H9 (cell line): ENCODE data around the gene ACOX3. TPM values are rescaled to one million over a fixed set of nuclear protein-coding genes. Genes with fewer than 3 reads are reported as not detected.

ENCODE experiments used
- DNase-seq: peaks from one replicate; pipeline ENCODE4 v3.0.0-alpha.2; 2017
- H2AFZ ChIP-seq: one replicate; pipeline ENCODE4 v1.6.1; 2013; ENCODE audit warnings: mild to moderate bottlenecking, low read length, control low read depth, moderate library complexity
- H2AK5ac ChIP-seq: 2 replicates; pipeline ENCODE4 v1.6.1; 2013; ENCODE audit warnings: low read length, control low read depth, mixed read lengths; ENCODE audit not compliant: insufficient read length
- H2BK120ac ChIP-seq: one replicate; pipeline ENCODE4 v1.6.1; 2013; ENCODE audit warnings: low read depth, mild to moderate bottlenecking, low read length, control low read depth, inconsistent platforms; ENCODE audit not compliant: poor library complexity, severe bottlenecking
- H2BK12ac ChIP-seq: 2 replicates; pipeline ENCODE4 v1.6.1; 2013; ENCODE audit warnings: low read length, control low read depth, mixed read lengths, low read depth; ENCODE audit not compliant: insufficient read length
- H2BK15ac ChIP-seq: 2 replicates; pipeline ENCODE4 v1.6.1; 2013; ENCODE audit warnings: low read depth, low read length, control low read depth
- H2BK20ac ChIP-seq: one replicate; pipeline ENCODE4 v1.6.1; 2013; ENCODE audit warnings: low read depth, mild to moderate bottlenecking, low read length, control low read depth, inconsistent platforms; ENCODE audit not compliant: poor library complexity, severe bottlenecking
- H2BK5ac ChIP-seq: 2 replicates; pipeline ENCODE4 v1.6.1; 2013; ENCODE audit warnings: low read length, control low read depth, mixed read lengths; ENCODE audit not compliant: insufficient read length
- H3K14ac ChIP-seq: 2 replicates; pipeline ENCODE4 v1.6.1; 2013; ENCODE audit warnings: low read length, control low read depth; ENCODE audit not compliant: insufficient read depth
- H3K18ac ChIP-seq: 2 replicates; pipeline ENCODE4 v1.6.1; 2013; ENCODE audit warnings: low read depth, mild to moderate bottlenecking, mixed read lengths, low read length, control low read depth; ENCODE audit not compliant: insufficient read length
- H3K23ac ChIP-seq: 2 replicates; pipeline ENCODE4 v1.6.1; 2013; ENCODE audit warnings: low read length, control low read depth, mixed read lengths, low read depth; ENCODE audit not compliant: insufficient read length
- H3K23me2 ChIP-seq: 2 replicates; pipeline ENCODE4 v1.6.1; 2013; ENCODE audit warnings: low read depth, mild to moderate bottlenecking, mixed read lengths, low read length, control low read depth; ENCODE audit not compliant: insufficient read length, poor library complexity, severe bottlenecking
- H3K27ac ChIP-seq: 2 replicates; pipeline ENCODE4 v1.5.1; 2013; ENCODE audit warnings: low read length, control low read depth, mixed read lengths, low read depth; ENCODE audit not compliant: insufficient read length
- H3K27me3 ChIP-seq: 2 replicates; pipeline ENCODE4 v1.6.1; 2013; ENCODE audit warnings: low read length, control low read depth, inconsistent platforms; ENCODE audit not compliant: insufficient read depth
- H3K4ac ChIP-seq: 2 replicates; pipeline ENCODE4 v1.6.1; 2013; ENCODE audit warnings: low read depth, mild to moderate bottlenecking, control low read depth, inconsistent platforms, low read length, moderate library complexity
- H3K4me1 ChIP-seq: 2 replicates; pipeline ENCODE4 v1.6.1; 2013; ENCODE audit warnings: low read length, control low read depth, inconsistent platforms; ENCODE audit not compliant: insufficient read depth
- H3K4me2 ChIP-seq: 2 replicates; pipeline ENCODE4 v1.6.1; 2013; ENCODE audit warnings: low read length, control low read depth, mixed read lengths; ENCODE audit not compliant: insufficient read length, insufficient read depth
- H3K56ac ChIP-seq: 2 replicates; pipeline ENCODE4 v1.6.1; 2013; ENCODE audit warnings: low read depth, mild to moderate bottlenecking, mixed read lengths, low read length, control low read depth; ENCODE audit not compliant: insufficient read length
- H3K79me1 ChIP-seq: 2 replicates; pipeline ENCODE4 v1.6.1; 2013; ENCODE audit warnings: low read depth, mild to moderate bottlenecking, moderate library complexity, low read length, control low read depth, inconsistent platforms; ENCODE audit not compliant: insufficient read depth, poor library complexity, severe bottlenecking
- H3K79me2 ChIP-seq: 2 replicates; pipeline ENCODE4 v1.6.1; 2013; ENCODE audit warnings: low read length, control low read depth, inconsistent platforms; ENCODE audit not compliant: insufficient read depth
- H3K9ac ChIP-seq: 2 replicates; pipeline ENCODE4 v1.6.1; 2013; ENCODE audit warnings: low read length, control low read depth, mixed read lengths; ENCODE audit not compliant: insufficient read length; ENCODE audit errors: extremely low read depth
- H3K9me3 ChIP-seq: one replicate; pipeline ENCODE4 v1.6.1; 2013; ENCODE audit warnings: low read depth, low read length, inconsistent platforms; ENCODE audit not compliant: control insufficient read depth
- H3T11ph ChIP-seq: one replicate; pipeline ENCODE4 v1.6.1; 2013; ENCODE audit warnings: mild to moderate bottlenecking, low read length, control low read depth, inconsistent platforms
- H4K20me1 ChIP-seq: one replicate; pipeline ENCODE4 v1.6.1; 2013; ENCODE audit not compliant: control insufficient read depth, insufficient read length, insufficient read depth
- H4K5ac ChIP-seq: 2 replicates; pipeline ENCODE4 v1.6.1; 2013; ENCODE audit warnings: low read depth, mild to moderate bottlenecking, mixed read lengths, low read length, control low read depth; ENCODE audit not compliant: insufficient read length
- H4K8ac ChIP-seq: replicated peaks from 2 replicates; pipeline ENCODE4 v1.6.1; 2013; ENCODE audit warnings: low read length, control low read depth, mixed read lengths, low read depth; ENCODE audit not compliant: insufficient read length
- H4K91ac ChIP-seq: 2 replicates; pipeline ENCODE4 v1.6.1; 2013; ENCODE audit warnings: low read depth, mild to moderate bottlenecking, moderate library complexity, mixed read lengths, low read length, control low read depth; ENCODE audit not compliant: insufficient read length
- H3K27ac Mint-ChIP-seq, 3 experiments: 2 replicates in 2 of 3; 3 replicates in 1 of 3; pipeline ENCODE4 v1.8.0; 2020 to 2021; ENCODE audit warnings: mixed read lengths in 3 of 3, mild to moderate bottlenecking in 1 of 3, moderate library complexity in 1 of 3
- H3K27me3 Mint-ChIP-seq: 2 replicates; pipeline ENCODE4 v1.8.0; 2021; ENCODE audit warnings: low read depth, mild to moderate bottlenecking, moderate library complexity, mixed read lengths
- H3K36me3 Mint-ChIP-seq, 3 experiments: 2 replicates in 2 of 3; 3 replicates in 1 of 3; pipeline ENCODE4 v1.8.0; 2020 to 2021; ENCODE audit warnings: low read depth in 3 of 3, mixed read lengths in 3 of 3; ENCODE audit not compliant: insufficient read depth in 1 of 3
- H3K4me1 Mint-ChIP-seq, 2 experiments: 2 replicates each; pipeline ENCODE4 v1.8.0; 2020; ENCODE audit warnings: mixed read lengths in 2 of 2
- H3K4me3 Mint-ChIP-seq, 2 experiments: 2 replicates in 1 of 2; 3 replicates in 1 of 2; pipeline ENCODE4 v1.8.0; 2020 to 2021; ENCODE audit warnings: mild to moderate bottlenecking in 2 of 2, mixed read lengths in 2 of 2, moderate library complexity in 1 of 2
- H3K9me3 Mint-ChIP-seq, 2 experiments: 2 replicates in 1 of 2; 3 replicates in 1 of 2; pipeline ENCODE4 v1.8.0; 2020; ENCODE audit warnings: mild to moderate bottlenecking in 2 of 2, mixed read lengths in 2 of 2, moderate library complexity in 1 of 2
- CTCF ChIP-seq: fragments of 200-600 bp; sonication (generic); conservative IDR thresholded peaks from 3 replicates; pipeline ENCODE4 v1.8.0; 2021; ENCODE audit warnings: antibody characterized with exemption, mild to moderate bottlenecking
- WGBS: extraction: QIAGEN DNeasy Blood & Tissue Kit; methylation state at CpG from one replicate; pipeline ENCODE4 v1.1.7; 2013; ENCODE audit warnings: missing lambda C conversion rate, low lambda C conversion rate, mixed read lengths; ENCODE audit not compliant: insufficient read length; ENCODE audit errors: extremely low coverage; 5-methylcytosine and 5-hydroxymethylcytosine counted together
- total RNA-seq: library from RNA; stranded (reverse); gene quantifications from 2 replicates; pipeline ENCODE4 v1.2.1, GENCODE V29; 2021

The ACOX3 gene
- total RNA-seq, 1 experiment from 2014 or later: 13.8 TPM

DNA sequence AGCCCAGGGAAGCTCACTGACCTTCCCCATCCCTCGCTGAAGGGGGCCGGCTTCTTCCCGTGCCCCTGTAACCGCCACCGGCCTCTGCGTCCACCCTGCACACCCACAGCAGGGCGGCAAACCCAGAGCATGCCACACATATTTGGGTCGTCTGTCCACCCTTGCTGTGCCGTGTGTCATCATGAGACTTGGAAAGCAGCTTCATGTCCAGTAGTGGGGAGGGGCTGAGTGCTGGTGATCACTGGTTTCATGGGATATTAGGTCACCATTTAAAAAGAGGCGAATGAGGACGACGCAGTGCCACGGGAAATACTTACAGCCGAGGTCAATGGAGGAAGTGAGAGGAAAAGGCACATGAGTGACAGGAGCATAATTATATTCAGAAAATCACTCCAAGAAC, 96.1 kb downstream of the ACOX3 start:
- no peak overlapping the region for H3K4me3 Mint-ChIP-seq
- WGBS: no CpG with 5 or more reads among the region's 14 CpGs
- H3K56ac ChIP-seq: no peak overlapping the region
- no peak overlapping the region for H2BK5ac ChIP-seq
- H3K27ac Mint-ChIP-seq: no peak overlapping the region
- no peaks in the 10 kb centered on the region for H4K20me1 ChIP-seq
- no peak overlapping the region for H3K14ac ChIP-seq
- H3K23me2 ChIP-seq: no peaks in the 10 kb centered on the region
- no peak overlapping the region for H3T11ph ChIP-seq
- no peak overlapping the region for H3K23ac ChIP-seq
- no peaks in the 10 kb centered on the region for H3K4me1 ChIP-seq
- no peak overlapping the region for H2BK20ac ChIP-seq
- peaks cover 4 to 7% of the 10 kb centered on the region in 2 experiments for H3K4me1 Mint-ChIP-seq
- H4K8ac ChIP-seq: no peak overlapping the region
- no peaks in the 10 kb centered on the region for H3K9me3 ChIP-seq
- no peak overlapping the region for H3K4me2 ChIP-seq
- H3K9me3 Mint-ChIP-seq: no peaks in the 10 kb centered on the region
- DNase-seq: no peak
- H3K9ac ChIP-seq: no peak overlapping the region
- no peak overlapping the region for H2AK5ac ChIP-seq
- no peak overlapping the region for H4K91ac ChIP-seq
- H2BK120ac ChIP-seq: no peak overlapping the region
- no peak for TF ChIP-seq CTCF
- no peak overlapping the region for H3K18ac ChIP-seq
- H3K36me3 Mint-ChIP-seq: no peaks in the 10 kb centered on the region; a peak in 1 of 7 replicates
- H2BK12ac ChIP-seq: no peak overlapping the region
- H2AFZ ChIP-seq: no peak overlapping the region
- H3K79me2 ChIP-seq: no peaks in the 10 kb centered on the region
- H3K27me3 ChIP-seq: no peaks in the 10 kb centered on the region
- H3K27ac ChIP-seq: no peak overlapping the region
- H4K5ac ChIP-seq: no peak overlapping the region
- H2BK15ac ChIP-seq: no peak overlapping the region
- H3K4ac ChIP-seq: no peak overlapping the region
- H3K27me3 Mint-ChIP-seq: peaks cover 30% of the 10 kb centered on the region
- no peaks in the 10 kb centered on the region for H3K79me1 ChIP-seq
